ENCODE data around the gene RAB35.

The RAB35 gene

GRCh38 chr12:120089105-120089504 lies 27.4 kb downstream of the RAB35 start:
- Mint-ChIP-seq H3K27me3 (ENCODE audit: low read depth, poor library complexity) (peaks cover 13% of the 10 kb centered on the region), H3K4me3 (no peak overlapping the region), H3K27ac (no peak overlapping the region), H3K36me3 (ENCODE audit: low read depth) (no peaks in the 10 kb centered on the region), H3K9me3 (no peaks in the 10 kb centered on the region), H3K4me1 (peaks cover 63% of the 10 kb centered on the region)
- TF ChIP-seq CTCF (IDR thresholded peaks at IDR 0.05): no peak
- no peak for DNase-seq

GRCh38 chr12:120086801-120087621 lies 29.5 kb downstream of the RAB35 start:
- TF ChIP-seq CTCF (IDR thresholded peaks at IDR 0.05): peak; percentile 96
- DNase-seq: peak; percentile 99
- Mint-ChIP-seq H3K4me1 (peaks cover 42% of the 10 kb centered on the region), H3K27ac (peak overlapping the region; percentile 79), H3K27me3 (ENCODE audit: low read depth, poor library complexity) (peaks cover 13% of the 10 kb centered on the region), H3K36me3 (ENCODE audit: low read depth) (no peaks in the 10 kb centered on the region), H3K9me3 (no peaks in the 10 kb centered on the region), H3K4me3 (peak overlapping the region; percentile 73)

GRCh38 chr12:120085920-120086645 lies 30.5 kb downstream of the RAB35 start:
- H3K4me3 Mint-ChIP-seq: peak overlapping the region; percentile 73

GRCh38 chr12:120081641-120082040 lies 34.9 kb downstream of the RAB35 start:
- Mint-ChIP-seq H3K4me3 (no peak overlapping the region), H3K27me3 (ENCODE audit: low read depth, poor library complexity) (peaks cover 6% of the 10 kb centered on the region), H3K36me3 (ENCODE audit: low read depth) (no peaks in the 10 kb centered on the region), H3K4me1 (peaks cover 44% of the 10 kb centered on the region), H3K9me3 (no peaks in the 10 kb centered on the region), H3K27ac (no peak overlapping the region)
- no peak for TF ChIP-seq CTCF (IDR thresholded peaks at IDR 0.05)
- DNase-seq: no peak

More at GRCh38 chr12:120085920-120086645, 30.5 kb downstream of the RAB35 start:
- no peak overlapping the region for H3K27ac Mint-ChIP-seq
- H3K9me3 Mint-ChIP-seq: no peaks in the 10 kb centered on the region
- DNase-seq: no peak
- no peak for TF ChIP-seq CTCF (IDR thresholded peaks at IDR 0.05)
- H3K36me3 Mint-ChIP-seq (ENCODE audit: low read depth): no peaks in the 10 kb centered on the region
- H3K27me3 Mint-ChIP-seq (ENCODE audit: low read depth, poor library complexity): peaks cover 13% of the 10 kb centered on the region
- peaks cover 35% of the 10 kb centered on the region for H3K4me1 Mint-ChIP-seq

- DNase-seq: no peak
- Mint-ChIP-seq H3K4me3 (no peak overlapping the region), H3K27ac (no peak overlapping the region), H3K9me3 (no peaks in the 10 kb centered on the region), H3K4me1 (peaks cover 30% of the 10 kb centered on the region), H3K36me3 (ENCODE audit: low read depth) (no peaks in the 10 kb centered on the region), H3K27me3 (ENCODE audit: low read depth, poor library complexity) (no peaks in the 10 kb centered on the region)
- TF ChIP-seq CTCF (IDR thresholded peaks at IDR 0.05): no peak
Observed at GRCh38 chr12:120079411-120080400, 36.8 kb downstream of the RAB35 start.

All from nephron progenitor cell (in vitro differentiated cells).